ENCODE measurements around the gene THSD7A.

- TF ChIP-seq CTCF (IDR thresholded peaks at IDR 0.05) (no peak), POLR2AphosphoS5 (IDR thresholded peaks at IDR 0.05) (no peak)
Observed at GRCh38 chr7:11513460-11513859, 318.5 kb downstream of the THSD7A start.

All from breast epithelium (tissue), 3 donors.